Stimulated activated CD4-positive, alpha-beta T cell treated with anti-CD3 and anti-CD28 coated beads, Interleukin-15, amount 100 ng/mL, for 48 hours (primary cell): ENCODE results near the gene KCNAB3.

Experiments
- DNase-seq, 2 donors: peaks; one replicate each; pipeline ENCODE4 v3.0.0-alpha.2; 2020; ENCODE audit warnings: low read depth in 2 of 2

Gene KCNAB3

DNA sequence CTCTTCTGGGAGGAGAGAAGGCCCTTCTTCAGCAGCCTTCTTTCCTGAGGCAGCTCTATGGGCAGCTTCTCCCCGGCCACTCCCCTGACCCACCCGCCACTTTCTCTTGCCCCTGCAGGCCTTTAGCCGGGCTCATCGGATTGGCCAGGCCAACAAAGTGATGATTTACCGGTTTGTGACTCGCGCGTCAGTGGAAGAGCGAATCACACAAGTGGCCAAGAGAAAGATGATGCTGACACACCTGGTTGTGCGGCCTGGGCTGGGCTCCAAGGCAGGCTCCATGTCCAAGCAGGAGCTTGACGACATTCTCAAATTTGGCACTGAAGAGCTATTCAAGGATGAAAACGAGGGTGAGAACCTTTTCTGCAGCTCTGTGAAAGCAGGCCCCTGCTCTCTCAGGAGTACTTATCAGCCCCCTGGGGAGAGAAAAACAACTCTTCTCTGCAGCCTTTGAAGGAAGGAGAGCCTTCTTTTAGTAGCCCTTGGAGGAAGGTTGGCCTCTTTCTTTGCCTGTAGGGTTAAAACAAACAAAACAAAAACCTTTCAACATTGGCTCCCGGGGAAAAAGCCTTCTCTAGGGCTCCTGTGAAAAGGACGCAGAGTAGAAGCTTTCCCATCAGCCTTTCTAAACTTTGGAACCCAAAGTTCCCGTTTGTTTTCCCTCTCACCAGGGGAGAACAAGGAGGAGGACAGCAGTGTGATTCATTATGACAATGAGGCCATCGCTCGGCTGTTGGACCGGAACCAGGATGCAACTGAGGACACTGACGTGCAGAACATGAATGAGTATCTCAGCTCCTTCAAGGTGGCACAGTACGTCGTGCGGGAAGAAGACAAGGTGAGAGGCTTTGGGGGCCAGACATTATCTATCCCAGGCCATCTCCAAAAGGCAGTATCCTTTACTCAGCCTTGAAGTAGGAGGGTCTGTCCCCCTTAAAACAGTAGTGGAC is 26.2 kb downstream of the KCNAB3 start:
- no peak for DNase-seq

DNA sequence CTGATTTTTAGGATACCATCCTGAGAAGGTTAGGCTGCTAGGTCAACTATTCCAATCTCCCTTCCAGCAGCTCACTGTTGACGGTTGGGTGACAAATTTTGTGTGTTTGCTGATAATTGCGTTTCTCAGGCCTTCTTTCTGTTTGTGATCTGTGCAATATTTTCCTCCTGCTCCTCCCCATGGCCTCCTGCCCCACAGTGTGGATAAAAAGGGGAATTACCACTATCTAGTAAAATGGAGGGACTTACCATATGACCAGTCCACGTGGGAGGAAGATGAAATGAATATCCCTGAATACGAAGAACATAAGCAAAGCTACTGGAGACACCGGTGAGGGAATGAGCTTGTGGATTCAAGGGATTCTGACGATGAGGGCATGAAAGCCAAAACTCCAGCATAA is 31.9 kb downstream of the KCNAB3 start:
- DNase-seq = no peak

DNA sequence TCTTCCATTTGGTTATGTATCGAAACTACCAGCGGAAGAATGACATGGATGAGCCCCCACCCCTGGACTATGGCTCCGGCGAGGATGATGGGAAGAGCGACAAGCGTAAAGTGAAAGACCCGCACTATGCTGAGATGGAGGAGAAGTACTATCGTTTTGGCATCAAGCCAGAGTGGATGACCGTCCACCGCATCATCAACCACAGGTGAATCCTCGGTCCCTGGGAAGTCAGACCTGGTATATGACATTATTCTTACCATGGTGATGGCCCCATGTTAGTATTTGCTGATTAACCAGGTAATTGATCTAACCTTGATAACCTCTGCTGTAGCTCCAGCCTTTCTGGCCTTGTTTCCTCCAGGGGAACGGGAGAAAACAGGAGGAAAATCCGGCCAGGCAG is 32.6 kb downstream of the KCNAB3 start:
- no peak for DNase-seq

DNA sequence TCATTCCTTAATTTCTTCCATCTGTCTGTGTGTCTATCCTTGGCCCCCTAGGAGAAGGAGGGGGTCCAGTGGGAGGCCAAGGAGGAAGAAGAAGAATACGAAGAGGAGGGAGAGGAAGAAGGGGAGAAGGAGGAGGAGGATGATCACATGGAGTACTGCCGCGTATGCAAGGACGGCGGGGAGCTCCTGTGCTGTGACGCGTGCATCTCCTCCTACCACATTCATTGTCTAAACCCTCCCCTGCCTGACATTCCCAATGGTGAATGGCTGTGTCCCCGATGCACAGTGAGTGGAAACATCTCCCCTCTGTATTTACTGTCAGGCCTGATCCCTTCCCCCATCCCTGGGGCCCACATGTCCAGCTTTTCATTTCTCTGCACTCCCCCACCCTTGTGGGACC is 34.8 kb downstream of the KCNAB3 start:
- DNase-seq = no peak

- no peak for DNase-seq
Measured at GRCh38 chr17:7894226-7894625, 35.4 kb downstream of the KCNAB3 start.

- DNase-seq = no peak
Measured at GRCh38 chr17:7893187-7893880, 36.3 kb downstream of the KCNAB3 start.

GRCh38 chr17:7889166-7889955 is 40.3 kb downstream of the KCNAB3 start:
- DNase-seq = peak in 1 of 2 donors; percentile 40

- DNase-seq = peak; percentile 30 to 50
Measured at GRCh38 chr17:7888184-7888920, 41.3 kb downstream of the KCNAB3 start, which contains the start of gene CHD3. CHD3 (plus strand) TSS chr17:7888789; CDS start chr17:7889001, 212 bp downstream.

DNA sequence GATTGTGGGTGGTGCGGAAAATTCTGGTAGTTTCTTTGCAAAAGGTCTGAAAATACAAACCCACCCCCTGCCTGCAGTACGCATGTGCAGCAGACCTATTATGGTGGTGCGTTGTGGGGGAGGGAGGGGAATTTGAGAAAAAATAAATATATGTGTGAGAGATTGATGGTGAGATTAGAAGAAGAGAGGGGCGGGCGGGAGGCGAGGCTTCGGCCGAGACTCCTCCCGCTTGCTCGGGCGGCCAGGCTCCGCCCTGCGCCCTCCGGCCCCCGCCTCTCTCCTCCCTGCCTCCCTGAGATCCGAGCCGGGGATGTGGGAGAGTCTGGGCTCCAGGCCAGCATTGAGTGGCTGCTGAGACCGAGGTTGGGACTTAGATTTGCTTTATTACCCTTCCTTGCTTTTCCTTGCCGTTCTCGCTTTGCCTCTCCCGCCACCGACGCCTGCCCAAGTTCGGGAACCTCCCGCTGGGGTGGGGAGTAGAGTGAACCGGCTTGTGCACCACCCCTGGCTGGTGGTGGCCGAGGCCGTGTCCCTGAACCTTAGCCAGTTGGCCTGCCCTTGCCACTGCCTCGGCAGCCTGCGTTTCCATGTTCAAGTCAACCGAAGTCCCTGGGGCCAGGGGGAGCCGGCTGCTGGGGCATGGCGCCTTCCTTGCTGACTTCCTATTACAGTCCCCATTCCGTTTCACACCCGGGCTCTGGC is 42.0 kb downstream of the KCNAB3 start:
- DNase-seq = peak; percentile 83 to 84

- no peak for DNase-seq
Measured at GRCh38 chr17:7887038-7887481, 42.6 kb downstream of the KCNAB3 start.

DNA sequence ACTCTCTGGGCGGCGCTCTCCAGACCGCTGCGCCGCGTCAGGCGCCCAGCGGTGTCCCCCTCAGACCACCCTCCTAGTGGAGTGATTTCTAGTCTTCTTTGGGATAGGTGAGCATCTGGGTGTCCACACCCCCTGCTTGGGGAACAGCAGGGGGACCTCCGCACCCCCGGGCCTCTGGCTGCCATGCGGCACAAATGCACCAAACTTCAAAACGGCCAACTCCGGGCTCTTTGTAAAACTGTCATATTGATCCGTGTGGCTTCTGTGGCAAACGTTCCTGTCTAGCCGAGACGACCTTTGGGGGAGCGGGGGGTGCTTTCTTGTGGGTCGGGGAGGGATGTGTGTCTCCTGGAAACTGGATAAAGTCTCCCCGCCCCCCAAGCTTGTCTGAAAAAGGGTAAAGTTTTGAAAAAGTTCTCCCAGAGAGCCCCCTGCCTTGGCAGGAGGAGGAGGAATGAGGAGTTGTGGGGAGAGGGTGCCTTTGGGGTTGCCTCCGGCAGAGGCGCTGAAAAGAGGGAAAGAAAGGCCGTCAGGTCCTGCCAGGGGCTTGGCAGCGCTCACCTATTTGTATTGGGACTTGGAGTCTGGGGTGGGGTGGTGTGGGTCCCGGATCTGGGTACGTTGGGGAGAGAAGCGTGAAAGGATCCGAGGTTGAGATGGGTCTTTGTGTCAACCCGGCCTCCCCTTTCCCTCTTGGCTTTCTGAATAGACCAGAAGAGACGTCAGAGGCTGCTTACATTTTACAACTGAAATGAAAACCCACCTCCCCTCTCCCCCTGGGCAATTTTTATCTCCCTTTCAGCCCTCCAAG is 43.2 kb downstream of the KCNAB3 start:
- DNase-seq = peak; percentile 34 to 36

- peak in 1 of 2 donors; percentile 24 for DNase-seq
Measured at GRCh38 chr17:7885367-7886226, 44.1 kb downstream of the KCNAB3 start.

DNA sequence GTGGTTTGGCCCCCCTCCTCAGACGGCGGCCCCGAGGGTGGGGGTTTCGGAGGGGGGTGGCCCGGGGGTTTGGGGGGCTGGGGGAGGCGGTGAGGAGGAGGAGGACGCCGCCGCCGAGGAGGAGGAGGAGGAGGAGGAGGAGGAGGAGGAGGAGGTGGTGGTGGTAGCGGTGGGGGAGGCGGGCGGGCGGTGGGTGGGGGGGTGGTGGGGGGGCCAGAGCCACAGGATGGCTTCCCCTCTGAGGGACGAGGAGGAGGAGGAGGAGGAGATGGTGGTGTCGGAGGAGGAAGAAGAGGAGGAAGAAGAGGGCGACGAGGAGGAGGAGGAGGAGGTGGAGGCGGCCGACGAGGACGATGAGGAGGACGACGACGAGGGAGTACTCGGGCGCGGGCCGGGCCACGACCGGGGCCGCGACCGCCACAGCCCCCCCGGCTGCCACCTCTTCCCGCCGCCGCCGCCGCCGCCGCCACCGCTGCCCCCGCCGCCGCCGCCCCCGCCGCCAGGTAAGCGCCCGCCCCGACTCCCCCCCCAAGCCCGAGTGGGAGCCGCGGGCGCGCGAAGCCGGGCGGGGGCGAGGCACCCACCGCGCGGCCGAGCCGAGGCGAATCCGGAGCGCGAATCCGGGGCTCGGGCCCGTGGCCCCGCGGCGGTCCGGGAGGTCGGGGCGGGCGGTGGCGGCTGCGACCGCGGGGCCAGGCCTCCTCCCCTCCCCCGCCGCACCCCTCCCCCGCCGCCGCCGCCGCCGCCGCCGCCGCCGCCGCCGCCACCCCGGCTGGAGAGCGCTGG is 44.9 kb downstream of the KCNAB3 start:
- DNase-seq = no peak

DNA sequence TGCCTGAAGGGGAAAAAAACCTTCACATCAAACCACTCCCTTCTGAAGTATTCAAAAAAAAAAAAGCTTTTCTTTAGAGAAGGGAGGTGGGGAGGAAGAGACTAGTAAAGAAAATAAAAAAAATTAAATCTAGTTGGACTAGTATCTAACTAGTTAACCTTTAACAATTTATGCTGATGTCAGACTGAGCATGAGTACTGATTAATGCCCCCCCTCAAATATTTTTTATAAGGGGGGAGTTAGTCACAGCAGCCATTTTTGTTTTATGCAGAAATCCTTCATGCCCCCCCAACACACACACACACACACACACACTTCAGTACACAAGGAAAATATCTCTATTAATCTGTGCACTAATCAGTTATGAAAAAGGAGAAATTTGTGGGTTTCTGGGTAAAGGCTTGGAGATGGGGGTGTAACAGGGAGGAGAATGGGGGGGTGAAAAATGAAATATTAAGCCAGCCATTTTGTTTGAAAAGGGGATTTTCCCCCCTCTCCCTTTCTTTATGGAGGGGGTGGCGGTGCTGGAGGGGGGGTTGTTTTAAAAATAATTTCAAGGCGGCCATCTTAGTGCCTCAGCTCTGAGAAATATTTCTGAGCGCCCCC is 45.8 kb downstream of the KCNAB3 start:
- no peak for DNase-seq

GRCh38 chr17:7882629-7883028 is 47.0 kb downstream of the KCNAB3 start:
- no peak for DNase-seq

DNA sequence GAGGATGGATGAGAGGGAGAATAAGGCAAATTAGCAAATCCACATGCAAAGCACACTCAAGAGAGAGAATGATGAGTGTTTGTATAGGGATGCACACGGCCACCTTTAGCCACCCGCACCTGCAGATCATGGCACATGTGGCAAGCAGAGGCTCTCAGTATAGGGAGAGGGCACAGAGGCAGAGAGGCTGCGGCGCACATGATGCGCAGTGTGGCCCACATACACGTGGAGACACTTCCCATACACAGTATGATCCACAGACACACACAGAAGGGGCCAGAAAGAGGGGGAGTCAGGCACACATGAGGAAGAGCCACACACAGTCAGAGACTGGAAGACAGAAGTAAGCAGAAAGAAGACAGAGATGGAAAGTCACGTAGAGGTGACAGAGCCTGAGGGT is 47.6 kb downstream of the KCNAB3 start:
- DNase-seq = no peak

- no peak for DNase-seq
Measured at GRCh38 chr17:7881276-7882054, 48.2 kb downstream of the KCNAB3 start.
